Panc1 (cell line): ENCODE data around the gene GALNT9.

Experiments
- CTCF ChIP-seq: fragments of 450-650 bp; IDR thresholded peaks from 2 replicates; pipeline ENCODE4 v1.5.1; 2017; ENCODE audit warnings: mild to moderate bottlenecking
- POLR2AphosphoS5 ChIP-seq: IDR thresholded peaks from 2 replicates; pipeline ENCODE4 v1.6.1; 2012; ENCODE audit warnings: mild to moderate bottlenecking, low read depth, low read length, moderate library complexity
- REST ChIP-seq, 2 experiments: IDR thresholded peaks; 2 replicates each; pipeline ENCODE4 v1.6.1; 2011 to 2012; ENCODE audit warnings: low read depth in 2 of 2, control low read depth in 1 of 2, low read length in 1 of 2, mild to moderate bottlenecking in 1 of 2, moderate library complexity in 1 of 2; ENCODE audit not compliant: insufficient read depth in 1 of 2
- SIN3A ChIP-seq: IDR thresholded peaks from 2 replicates; pipeline ENCODE4 v1.6.1; 2012; ENCODE audit warnings: low read depth, mild to moderate bottlenecking, low read length, moderate library complexity, borderline replicate concordance; ENCODE audit not compliant: insufficient read depth

- TF ChIP-seq CTCF (no peak), POLR2AphosphoS5 (no peak), SIN3A (no peak), REST (IDR thresholded peaks at IDR 0.05; ENCODE audit: insufficient read depth in 1 of 2, low read depth in 2 of 2, low read length in 1 of 2) (no peak)
These were observed 44.3 kb downstream of the GALNT9 start for GRCh38 chr12:132284827-132285741.
